Measurements from ENCODE around the gene SLC26A4. TPM values are rescaled to one million over a fixed set of nuclear protein-coding genes. Genes with fewer than 3 reads are reported as not detected.
A peak's percentile ranks its signal among the peaks of the same experiment; 100 is the strongest.

The SLC26A4 gene
- total and polyA plus RNA-seq, 4 donors: 1.4 to 3.5 (median 2.6) TPM

DNA sequence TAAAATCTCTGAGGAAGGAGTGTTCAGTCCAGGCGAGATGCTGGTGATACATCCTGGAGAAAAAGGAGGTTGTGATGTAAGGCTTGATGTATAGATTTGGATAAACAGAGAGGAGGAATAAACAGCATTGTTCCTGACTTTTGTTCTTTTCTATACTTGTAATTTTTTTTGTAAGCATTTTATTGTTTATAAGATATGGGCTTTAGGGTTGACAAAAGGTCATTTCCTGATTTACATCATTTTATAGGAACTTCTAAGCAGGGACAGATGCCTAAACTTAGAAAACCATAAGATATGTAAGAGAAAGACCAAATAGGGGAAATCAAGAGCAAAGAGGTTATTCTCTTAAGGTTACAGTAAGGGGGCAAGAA lies 16.7 kb upstream of the SLC26A4 start:
- no peaks in the 10 kb centered on the region for H3K27me3 ChIP-seq (ENCODE audit: control insufficient read depth in 1 of 2, insufficient read depth in 2 of 2, low read length in 1 of 2)
- ATAC-seq (ENCODE audit: low FRiP score) (no peak), DNase-seq (no peak)
- H3K4me1 ChIP-seq (ENCODE audit: control insufficient read depth in 1 of 2, insufficient read depth in 2 of 2, low read length in 2 of 2): no peaks in the 10 kb centered on the region
- H3K36me3 ChIP-seq (ENCODE audit: control insufficient read depth in 1 of 2, insufficient read depth in 2 of 2, low read length in 1 of 2): no peaks in the 10 kb centered on the region
- intact Hi-C loops (cut with DNase I): no loop called here
- H3K27ac ChIP-seq (ENCODE audit: low read depth in 1 of 2, low read length in 2 of 2): no peak overlapping the region
- H3K9me3 ChIP-seq (ENCODE audit: control insufficient read depth, low read length): no peaks in the 10 kb centered on the region
- 84 to 86% methylated on average over 1 of the region's 1 CpG for WGBS, 2 donors
- H3K4me3 ChIP-seq (ENCODE audit: low read length in 2 of 2): no peak overlapping the region

DNA sequence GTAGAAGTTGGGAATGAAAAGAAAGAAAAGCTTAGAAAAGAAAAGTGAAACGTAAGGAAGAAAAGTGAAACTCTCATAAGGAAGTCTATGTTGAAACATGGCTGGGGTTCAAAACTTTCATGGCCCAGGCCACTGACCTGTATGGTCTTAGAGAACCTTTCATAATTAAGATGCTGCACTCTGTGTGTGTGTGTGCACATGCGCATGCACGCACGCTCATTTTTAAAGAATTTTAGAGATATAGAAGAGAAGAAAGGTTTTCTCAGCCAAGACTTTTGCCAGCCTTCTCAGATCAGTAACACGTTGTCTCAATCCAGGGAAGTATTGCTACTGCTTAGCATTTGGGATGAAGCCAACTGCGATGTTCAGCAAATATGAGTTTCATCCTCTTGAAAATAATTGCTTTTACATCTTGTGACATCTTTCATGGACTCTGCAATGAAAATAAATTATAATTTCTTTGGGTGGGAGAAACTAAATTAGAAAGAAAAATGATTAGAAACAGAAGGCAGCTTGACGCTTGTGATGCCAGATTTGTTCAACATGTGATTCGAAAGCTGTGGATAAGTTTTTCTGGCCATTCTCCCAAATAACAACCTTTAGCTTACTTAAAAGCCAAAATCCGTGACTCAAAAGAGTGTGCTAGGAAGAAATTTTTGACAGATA lies 16.2 kb upstream of the SLC26A4 start:
- Histone ChIP-seq H3K27ac (ENCODE audit: low read depth in 1 of 2, low read length in 2 of 2) (no peak overlapping the region), H3K4me1 (ENCODE audit: control insufficient read depth in 1 of 2, insufficient read depth in 2 of 2, low read length in 2 of 2) (no peaks in the 10 kb centered on the region), H3K27me3 (ENCODE audit: control insufficient read depth in 1 of 2, insufficient read depth in 2 of 2, low read length in 1 of 2) (no peaks in the 10 kb centered on the region), H3K9me3 (ENCODE audit: control insufficient read depth, low read length) (no peaks in the 10 kb centered on the region), H3K36me3 (ENCODE audit: control insufficient read depth in 1 of 2, insufficient read depth in 2 of 2, low read length in 1 of 2) (no peaks in the 10 kb centered on the region), H3K4me3 (ENCODE audit: low read length in 2 of 2) (no peak overlapping the region)
- intact Hi-C loops (cut with DNase I): no loop called here
- DNase-seq (no peak), ATAC-seq (ENCODE audit: low FRiP score) (no peak)
- 46 to 52% methylated on average over 9 of the region's 9 CpGs for WGBS, 2 donors

DNA sequence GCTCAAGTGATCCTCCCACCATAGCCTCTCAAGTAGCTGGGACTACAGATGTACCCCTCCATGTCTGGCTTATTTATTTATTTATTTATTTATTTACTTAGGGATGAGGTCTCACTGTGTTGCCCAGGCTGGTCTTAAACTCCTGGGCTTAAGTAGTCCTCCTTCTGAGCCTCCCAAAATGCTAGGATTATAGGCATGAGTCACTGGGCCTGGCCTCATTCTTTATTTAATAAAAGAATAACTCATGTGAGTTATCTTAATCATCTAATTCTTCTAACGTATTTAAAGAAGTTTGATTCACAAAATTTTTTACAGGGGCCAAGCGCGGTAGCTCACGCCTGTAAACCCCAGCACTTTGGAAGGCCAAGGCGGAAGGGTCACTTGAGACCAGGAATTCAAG lies 8.0 kb upstream of the SLC26A4 start:
- no peaks in the 10 kb centered on the region for H3K27me3 ChIP-seq (ENCODE audit: control insufficient read depth in 1 of 2, insufficient read depth in 2 of 2, low read length in 1 of 2)
- H3K9me3 ChIP-seq (ENCODE audit: control insufficient read depth, low read length): no peaks in the 10 kb centered on the region
- no peaks in the 10 kb centered on the region for H3K4me1 ChIP-seq (ENCODE audit: control insufficient read depth in 1 of 2, insufficient read depth in 2 of 2, low read length in 2 of 2)
- H3K36me3 ChIP-seq (ENCODE audit: control insufficient read depth in 1 of 2, insufficient read depth in 2 of 2, low read length in 1 of 2): no peaks in the 10 kb centered on the region
- no peak for DNase-seq
- no peak overlapping the region for H3K4me3 ChIP-seq (ENCODE audit: low read length in 2 of 2)
- H3K27ac ChIP-seq (ENCODE audit: low read depth in 1 of 2, low read length in 2 of 2): no peak overlapping the region
- intact Hi-C loops (cut with DNase I): no loop called here
- no peak for ATAC-seq (ENCODE audit: low FRiP score)
- WGBS, 2 donors: 96 to 97% methylated on average over 5 of the region's 5 CpGs

DNA sequence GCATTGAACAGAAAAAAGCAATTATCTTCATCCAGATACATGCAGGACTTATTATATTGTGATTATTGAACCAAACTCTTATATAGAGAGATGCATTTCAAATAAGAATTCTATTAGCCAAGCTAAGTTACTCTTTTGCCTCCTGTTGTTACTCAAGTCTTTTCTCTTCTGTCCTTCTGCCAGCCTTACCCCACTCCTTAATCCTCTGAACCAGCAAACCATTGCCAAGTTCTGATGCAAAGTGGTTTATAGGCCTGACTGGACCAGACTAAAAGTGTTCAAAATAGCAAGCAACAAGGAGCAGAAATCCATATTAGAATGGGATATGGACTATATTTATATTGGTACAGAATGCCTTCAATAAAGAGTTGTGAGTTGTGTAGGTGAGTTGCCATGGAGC lies 2.2 kb upstream of the SLC26A4 start:
- ATAC-seq (ENCODE audit: low FRiP score) (no peak), DNase-seq (no peak)
- Histone ChIP-seq H3K27me3 (ENCODE audit: control insufficient read depth in 1 of 2, insufficient read depth in 2 of 2, low read length in 1 of 2) (no peaks in the 10 kb centered on the region), H3K9me3 (ENCODE audit: control insufficient read depth, low read length) (no peaks in the 10 kb centered on the region), H3K4me3 (ENCODE audit: low read length in 2 of 2) (no peak overlapping the region), H3K36me3 (ENCODE audit: control insufficient read depth in 1 of 2, insufficient read depth in 2 of 2, low read length in 1 of 2) (no peaks in the 10 kb centered on the region), H3K27ac (ENCODE audit: low read depth in 1 of 2, low read length in 2 of 2) (no peak overlapping the region), H3K4me1 (ENCODE audit: control insufficient read depth in 1 of 2, insufficient read depth in 2 of 2, low read length in 2 of 2) (no peaks in the 10 kb centered on the region)
- intact Hi-C loops (cut with DNase I): no loop called here

DNA sequence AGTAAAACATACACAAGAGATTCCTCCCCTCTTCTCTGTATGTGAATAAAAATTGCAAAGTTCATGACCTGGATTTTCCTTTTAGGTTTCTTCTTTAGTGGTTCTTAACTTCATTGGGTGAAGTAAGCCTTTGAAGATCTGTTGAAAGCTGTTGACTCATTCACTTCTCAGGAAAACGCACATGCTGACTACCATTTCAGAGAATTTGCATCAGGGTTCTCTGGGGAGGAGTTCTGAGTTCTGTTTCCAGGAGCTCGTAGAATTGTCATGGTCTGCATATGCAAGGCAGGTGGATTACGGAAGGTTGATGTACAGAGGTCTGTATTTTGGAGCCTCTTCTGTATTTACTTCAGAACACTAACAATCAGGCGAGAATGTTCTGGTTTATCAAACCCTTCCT lies 962 bp upstream of the SLC26A4 start:
- H3K4me3 ChIP-seq (ENCODE audit: low read length in 2 of 2): no peak overlapping the region
- ATAC-seq (ENCODE audit: low FRiP score): no peak
- no peaks in the 10 kb centered on the region for H3K27me3 ChIP-seq (ENCODE audit: control insufficient read depth in 1 of 2, insufficient read depth in 2 of 2, low read length in 1 of 2)

DNA sequence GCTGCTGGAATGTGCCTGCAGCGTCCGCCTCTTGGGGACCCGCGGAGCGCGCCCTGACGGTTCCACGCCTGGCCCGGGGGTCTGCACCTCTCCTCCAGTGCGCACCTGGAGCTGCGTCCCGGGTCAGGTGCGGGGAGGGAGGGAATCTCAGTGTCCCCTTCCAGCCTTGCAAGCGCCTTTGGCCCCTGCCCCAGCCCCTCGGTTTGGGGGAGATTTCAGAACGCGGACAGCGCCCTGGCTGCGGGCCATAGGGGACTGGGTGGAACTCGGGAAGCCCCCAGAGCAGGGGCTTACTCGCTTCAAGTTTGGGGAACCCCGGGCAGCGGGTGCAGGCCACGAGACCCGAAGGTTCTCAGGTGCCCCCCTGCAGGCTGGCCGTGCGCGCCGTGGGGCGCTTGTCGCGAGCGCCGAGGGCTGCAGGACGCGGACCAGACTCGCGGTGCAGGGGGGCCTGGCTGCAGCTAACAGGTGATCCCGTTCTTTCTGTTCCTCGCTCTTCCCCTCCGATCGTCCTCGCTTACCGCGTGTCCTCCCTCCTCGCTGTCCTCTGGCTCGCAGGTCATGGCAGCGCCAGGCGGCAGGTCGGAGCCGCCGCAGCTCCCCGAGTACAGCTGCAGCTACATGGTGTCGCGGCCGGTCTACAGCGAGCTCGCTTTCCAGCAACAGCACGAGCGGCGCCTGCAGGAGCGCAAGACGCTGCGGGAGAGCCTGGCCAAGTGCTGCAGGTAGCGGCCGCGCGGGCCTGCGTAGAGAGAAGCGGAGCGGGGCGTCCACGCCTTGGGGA lies 645 bp downstream of the SLC26A4 start:
- DNase-seq (peak; percentile 63 to 82), ATAC-seq (ENCODE audit: low FRiP score) (peak; percentile 75)
- 1% methylated on average over 62 to 73 of the region's 73 CpGs for WGBS, 2 donors

More for the DNA sequence above, 962 bp upstream of the SLC26A4 start:
- WGBS, 2 donors: 89 to 91% methylated on average over 4 of the region's 4 CpGs
- no peak for DNase-seq
- intact Hi-C loops (cut with DNase I): no loop called here
- Histone ChIP-seq H3K27ac (ENCODE audit: low read depth in 1 of 2, low read length in 2 of 2) (no peak overlapping the region), H3K36me3 (ENCODE audit: control insufficient read depth in 1 of 2, insufficient read depth in 2 of 2, low read length in 1 of 2) (no peaks in the 10 kb centered on the region), H3K9me3 (ENCODE audit: control insufficient read depth, low read length) (no peaks in the 10 kb centered on the region), H3K4me1 (ENCODE audit: control insufficient read depth in 1 of 2, insufficient read depth in 2 of 2, low read length in 2 of 2) (no peaks in the 10 kb centered on the region)

DNA sequence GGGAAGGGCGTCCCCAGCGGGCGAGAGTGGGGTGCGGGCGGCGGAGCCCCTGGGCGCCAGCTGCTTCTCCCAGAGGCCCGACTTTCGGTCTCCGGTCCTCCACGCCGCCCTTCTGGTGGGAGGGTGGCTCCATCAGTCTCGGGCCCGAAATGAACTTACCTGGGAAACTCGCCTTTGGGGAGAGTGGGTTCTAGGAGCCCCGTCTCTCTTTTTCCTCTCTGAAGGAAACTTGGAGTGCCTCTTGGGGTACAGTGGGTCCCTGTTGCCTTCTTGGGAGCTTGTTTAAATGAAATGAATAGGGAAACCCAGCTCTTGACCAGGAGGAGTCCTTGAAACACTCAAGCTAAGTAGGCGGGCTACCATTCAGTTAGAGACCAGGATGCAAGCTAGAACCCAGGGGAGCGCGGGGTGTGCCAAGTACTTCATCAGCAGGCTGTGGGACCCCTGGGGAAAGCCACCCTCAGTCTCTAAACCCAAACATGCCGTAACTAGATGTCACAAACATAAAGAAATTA lies 1.3 kb downstream of the SLC26A4 start:
- Histone ChIP-seq H3K27ac (ENCODE audit: low read depth in 1 of 2, low read length in 2 of 2) (no peak overlapping the region), H3K4me1 (ENCODE audit: control insufficient read depth in 1 of 2, insufficient read depth in 2 of 2, low read length in 2 of 2) (no peaks in the 10 kb centered on the region), H3K27me3 (ENCODE audit: control insufficient read depth in 1 of 2, insufficient read depth in 2 of 2, low read length in 1 of 2) (no peaks in the 10 kb centered on the region), H3K9me3 (ENCODE audit: control insufficient read depth, low read length) (no peaks in the 10 kb centered on the region), H3K36me3 (ENCODE audit: control insufficient read depth in 1 of 2, insufficient read depth in 2 of 2, low read length in 1 of 2) (no peaks in the 10 kb centered on the region), H3K4me3 (ENCODE audit: low read length in 2 of 2) (peak overlapping the region; percentile 7 to 31)
- intact Hi-C loops (cut with DNase I): no loop called here
- WGBS, 2 donors: 15 to 18% methylated on average over 17 to 20 of the region's 20 CpGs
- ATAC-seq (ENCODE audit: low FRiP score) (no peak), DNase-seq (no peak)

More for the DNA sequence above, 645 bp downstream of the SLC26A4 start:
- Histone ChIP-seq H3K27me3 (ENCODE audit: control insufficient read depth in 1 of 2, insufficient read depth in 2 of 2, low read length in 1 of 2) (no peaks in the 10 kb centered on the region), H3K9me3 (ENCODE audit: control insufficient read depth, low read length) (no peaks in the 10 kb centered on the region), H3K4me1 (ENCODE audit: control insufficient read depth in 1 of 2, insufficient read depth in 2 of 2, low read length in 2 of 2) (no peaks in the 10 kb centered on the region), H3K4me3 (ENCODE audit: low read length in 2 of 2) (peak overlapping the region; percentile 7 to 31), H3K27ac (ENCODE audit: low read depth in 1 of 2, low read length in 2 of 2) (no peak overlapping the region), H3K36me3 (ENCODE audit: control insufficient read depth in 1 of 2, insufficient read depth in 2 of 2, low read length in 1 of 2) (no peaks in the 10 kb centered on the region)
- intact Hi-C loops (cut with DNase I): no loop called here

DNA sequence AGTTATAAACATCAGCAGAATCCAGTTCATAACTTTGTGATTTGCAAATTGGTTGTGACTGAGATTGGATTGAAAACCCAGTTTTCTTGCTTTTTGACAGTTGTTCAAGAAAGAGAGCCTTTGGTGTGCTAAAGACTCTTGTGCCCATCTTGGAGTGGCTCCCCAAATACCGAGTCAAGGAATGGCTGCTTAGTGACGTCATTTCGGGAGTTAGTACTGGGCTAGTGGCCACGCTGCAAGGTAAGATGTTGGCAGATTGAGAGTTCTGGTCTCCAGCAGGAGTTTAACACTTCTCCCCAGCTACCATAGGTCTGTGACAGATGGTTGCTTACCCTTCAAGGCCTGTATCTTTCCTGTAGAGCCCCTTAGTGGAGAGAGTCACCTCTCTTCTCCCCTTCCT lies 2.6 kb downstream of the SLC26A4 start:
- no peaks in the 10 kb centered on the region for H3K4me1 ChIP-seq (ENCODE audit: control insufficient read depth in 1 of 2, insufficient read depth in 2 of 2, low read length in 2 of 2)
- H3K27ac ChIP-seq (ENCODE audit: low read depth in 1 of 2, low read length in 2 of 2): no peak overlapping the region
- no peak overlapping the region for H3K4me3 ChIP-seq (ENCODE audit: low read length in 2 of 2)
- H3K27me3 ChIP-seq (ENCODE audit: control insufficient read depth in 1 of 2, insufficient read depth in 2 of 2, low read length in 1 of 2): no peaks in the 10 kb centered on the region
- no peak for DNase-seq
- H3K36me3 ChIP-seq (ENCODE audit: control insufficient read depth in 1 of 2, insufficient read depth in 2 of 2, low read length in 1 of 2): no peaks in the 10 kb centered on the region
- 82 to 84% methylated on average over 4 of the region's 4 CpGs for WGBS, 2 donors
- no peak for ATAC-seq (ENCODE audit: low FRiP score)
- no peaks in the 10 kb centered on the region for H3K9me3 ChIP-seq (ENCODE audit: control insufficient read depth, low read length)
- intact Hi-C loops (cut with DNase I): no loop called here

DNA sequence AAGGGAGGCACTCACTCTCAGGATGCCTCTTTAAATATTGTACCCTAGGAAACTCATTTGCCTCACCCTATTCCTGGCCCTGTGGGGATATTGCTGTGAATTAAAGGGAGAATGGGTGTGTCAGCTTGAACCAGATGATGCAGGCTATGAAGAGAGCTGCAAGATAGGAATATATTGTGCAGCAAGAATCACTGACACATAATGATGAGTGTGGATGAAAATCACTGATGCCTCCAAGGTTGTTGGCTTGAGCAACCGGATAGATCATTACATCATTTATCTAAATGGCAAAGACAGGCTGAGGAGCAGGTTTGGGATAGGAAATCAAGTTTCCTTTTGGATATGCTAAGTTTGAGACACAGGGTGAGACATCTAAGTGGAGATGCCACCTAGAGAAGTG lies 6.2 kb downstream of the SLC26A4 start:
- no peak for DNase-seq
- no peaks in the 10 kb centered on the region for H3K27me3 ChIP-seq (ENCODE audit: control insufficient read depth in 1 of 2, insufficient read depth in 2 of 2, low read length in 1 of 2)
- 91 to 99% methylated on average over 1 of the region's 1 CpG for WGBS, 2 donors
- no peaks in the 10 kb centered on the region for H3K36me3 ChIP-seq (ENCODE audit: control insufficient read depth in 1 of 2, insufficient read depth in 2 of 2, low read length in 1 of 2)
- no peak overlapping the region for H3K4me3 ChIP-seq (ENCODE audit: low read length in 2 of 2)
- no peak for ATAC-seq (ENCODE audit: low FRiP score)
- no peaks in the 10 kb centered on the region for H3K4me1 ChIP-seq (ENCODE audit: control insufficient read depth in 1 of 2, insufficient read depth in 2 of 2, low read length in 2 of 2)
- no peaks in the 10 kb centered on the region for H3K9me3 ChIP-seq (ENCODE audit: control insufficient read depth, low read length)
- intact Hi-C loops (cut with DNase I): no loop called here
- no peak overlapping the region for H3K27ac ChIP-seq (ENCODE audit: low read depth in 1 of 2, low read length in 2 of 2)

Measured in aorta (tissue), 5 donors.